ENCODE data around the gene ATP13A3. TPM values are rescaled to one million over a fixed set of nuclear protein-coding genes. Genes with fewer than 3 reads are reported as not detected.

The ATP13A3 gene
- total and polyA plus RNA-seq, 10 of the 15 experiments (the other 5 are each of a cell fraction or from before 2014, with no cell fraction given), result 14.0 to 108 (median 69.5) TPM

- TF ChIP-seq E2F8 (IDR thresholded peaks at IDR 0.05; ENCODE audit: low read depth, partially characterized antibody) (no peak), JUNB (IDR thresholded peaks at IDR 0.05) (no peak), E2F4 (IDR thresholded peaks at IDR 0.05; ENCODE audit: low read depth, low read length) (no peak), NFYB (IDR thresholded peaks at IDR 0.05; ENCODE audit: insufficient read depth, low read depth, low read length) (no peak), NRF1 (conservative IDR thresholded peaks at IDR 0.05; ENCODE audit: low read depth, low read length) (no peak), NFXL1 (IDR thresholded peaks at IDR 0.05; ENCODE audit: borderline replicate concordance) (no peak)
These were observed 36.5 kb downstream of the ATP13A3 start (continued) for GRCh38 chr3:194450341-194450740.

- intact Hi-C loops (cut with micrococcal nuclease; ENCODE audit: unreplicated experiment) (no loop called here), in situ Hi-C loops (cut with MboI) (no loop called here)
- DNase-seq (ENCODE audit: low read depth, low spot score) (no peak), ATAC-seq (no peak), FAIRE-seq (peak; percentile 27)
- H3K79me2 ChIP-seq (ENCODE audit: control insufficient read depth, insufficient read depth, low read length), result no peaks in the 10 kb centered on the region
- peaks cover 6% of the 10 kb centered on the region for H3K4me1 ChIP-seq (ENCODE audit: control insufficient read depth, insufficient read depth, low read length)
- SMC1A ChIA-PET (ENCODE audit: uncharacterized antibody, unreplicated experiment), result interaction anchor here (1.3 to 2.2 kb wide), 2 partner anchors 8 to 18 kb away, joined by 4 to 5 read pairs; no protein-coding TSS in a partner anchor
- H3K9me3 ChIP-seq (replicated peaks; ENCODE audit: control insufficient read depth, insufficient read depth, low read length), result no peaks in the 10 kb centered on the region
- no peak overlapping the region for H3K27ac ChIP-seq (ENCODE audit: control insufficient read depth, insufficient read depth)
- peaks cover 8 to 36% of the 10 kb centered on the region in 2 experiments for H3K36me3 ChIP-seq (ENCODE audit: control insufficient read depth in 2 of 2, insufficient read depth in 2 of 2, low read length in 1 of 2)
- POLR2A ChIA-PET, result no interaction called here
- BruUV-seq (replicated peaks), result no TSS peak
- H4K20me1 ChIP-seq (ENCODE audit: control insufficient read depth, insufficient read depth), result no peaks in the 10 kb centered on the region
- H3K4me3 ChIP-seq, result no peak overlapping the region
- 91% methylated on average over 3 of the region's 3 CpGs for WGBS (ENCODE audit: insufficient coverage, insufficient replicate concordance, low lambda C conversion rate, missing lambda C conversion rate)
- no peak for TF ChIP-seq EED (IDR thresholded peaks at IDR 0.05; ENCODE audit: low read depth)
- no peak for TF ChIP-seq NKRF (conservative IDR thresholded peaks at IDR 0.05)
- TF ChIP-seq FOS (IDR thresholded peaks at IDR 0.05; ENCODE audit: borderline replicate concordance, extremely low read depth, insufficient read length), result no peak
- peak; percentile 17 for TF ChIP-seq BCL3 (IDR thresholded peaks at IDR 0.05; ENCODE audit: borderline replicate concordance, insufficient read depth, low read depth, low read length, poor library complexity, severe bottlenecking)
- TF ChIP-seq YBX1 (IDR thresholded peaks at IDR 0.05), result no peak
- CTCF ChIA-PET, result interaction anchor here (0.5 to 1.2 kb wide), 4 partner anchors 19 to 145 kb away, joined by 3 read pairs; no protein-coding TSS in a partner anchor
- no peak overlapping the region for H3K4me2 ChIP-seq (ENCODE audit: control insufficient read depth, insufficient read depth)
- no peak overlapping the region for H2AFZ ChIP-seq (ENCODE audit: control insufficient read depth, low read depth, low read length)
- RAD21 ChIA-PET (ENCODE audit: unreplicated experiment), result no interaction called here
- H3K27me3 ChIP-seq (replicated peaks in 1 of 2; ENCODE audit: control insufficient read depth in 2 of 2, insufficient read depth in 2 of 2, low read length in 1 of 2), result no peaks in the 10 kb centered on the region
- H3K9ac ChIP-seq (ENCODE audit: control insufficient read depth, insufficient read depth, low read length), result no peak overlapping the region
These were observed 36.9 kb downstream of the ATP13A3 start for GRCh38 chr3:194449913-194450312.
